ENCODE data around the gene ADAM23.

DNA sequence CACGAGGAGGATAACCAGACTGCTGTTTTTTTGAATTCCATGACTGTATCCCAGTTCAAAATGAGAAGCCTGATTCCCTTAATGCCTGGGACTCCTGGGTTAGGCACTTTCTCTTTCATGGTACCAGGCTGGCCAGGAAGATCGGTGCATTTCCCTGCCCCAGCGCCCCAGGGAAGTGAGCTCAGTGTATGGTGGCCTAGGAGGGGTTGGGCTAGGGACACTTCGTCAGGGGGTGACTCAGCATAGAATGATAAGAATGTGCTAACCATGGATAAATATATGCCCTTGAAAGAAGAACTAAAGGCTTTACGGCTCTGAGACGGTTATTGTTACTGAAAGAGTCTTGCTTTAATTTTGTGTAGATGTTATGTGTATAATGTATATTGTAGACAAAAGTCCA is 171.5 kb downstream of the ADAM23 start:
- TF ChIP-seq, protein P1, sequence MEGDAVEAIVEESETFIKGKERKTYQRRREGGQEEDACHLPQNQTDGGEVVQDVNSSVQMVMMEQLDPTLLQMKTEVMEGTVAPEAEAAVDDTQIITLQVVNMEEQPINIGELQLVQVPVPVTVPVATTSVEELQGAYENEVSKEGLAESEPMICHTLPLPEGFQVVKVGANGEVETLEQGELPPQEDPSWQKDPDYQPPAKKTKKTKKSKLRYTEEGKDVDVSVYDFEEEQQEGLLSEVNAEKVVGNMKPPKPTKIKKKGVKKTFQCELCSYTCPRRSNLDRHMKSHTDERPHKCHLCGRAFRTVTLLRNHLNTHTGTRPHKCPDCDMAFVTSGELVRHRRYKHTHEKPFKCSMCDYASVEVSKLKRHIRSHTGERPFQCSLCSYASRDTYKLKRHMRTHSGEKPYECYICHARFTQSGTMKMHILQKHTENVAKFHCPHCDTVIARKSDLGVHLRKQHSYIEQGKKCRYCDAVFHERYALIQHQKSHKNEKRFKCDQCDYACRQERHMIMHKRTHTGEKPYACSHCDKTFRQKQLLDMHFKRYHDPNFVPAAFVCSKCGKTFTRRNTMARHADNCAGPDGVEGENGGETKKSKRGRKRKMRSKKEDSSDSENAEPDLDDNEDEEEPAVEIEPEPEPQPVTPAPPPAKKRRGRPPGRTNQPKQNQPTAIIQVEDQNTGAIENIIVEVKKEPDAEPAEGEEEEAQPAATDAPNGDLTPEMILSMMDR (IDR thresholded peaks at IDR 0.05), result no peak
- TF ChIP-seq POLR2A (IDR thresholded peaks at IDR 0.05), result no peak

Measured in lower leg skin (tissue), 3 donors.